Measurements from ENCODE around the gene SAP30L. TPM values are rescaled to one million over a fixed set of nuclear protein-coding genes. Genes with fewer than 3 reads are reported as not detected.

The SAP30L gene
- total RNA-seq, 2 donors from 2014 or later, result 25.0 to 37.9 TPM

DNA sequence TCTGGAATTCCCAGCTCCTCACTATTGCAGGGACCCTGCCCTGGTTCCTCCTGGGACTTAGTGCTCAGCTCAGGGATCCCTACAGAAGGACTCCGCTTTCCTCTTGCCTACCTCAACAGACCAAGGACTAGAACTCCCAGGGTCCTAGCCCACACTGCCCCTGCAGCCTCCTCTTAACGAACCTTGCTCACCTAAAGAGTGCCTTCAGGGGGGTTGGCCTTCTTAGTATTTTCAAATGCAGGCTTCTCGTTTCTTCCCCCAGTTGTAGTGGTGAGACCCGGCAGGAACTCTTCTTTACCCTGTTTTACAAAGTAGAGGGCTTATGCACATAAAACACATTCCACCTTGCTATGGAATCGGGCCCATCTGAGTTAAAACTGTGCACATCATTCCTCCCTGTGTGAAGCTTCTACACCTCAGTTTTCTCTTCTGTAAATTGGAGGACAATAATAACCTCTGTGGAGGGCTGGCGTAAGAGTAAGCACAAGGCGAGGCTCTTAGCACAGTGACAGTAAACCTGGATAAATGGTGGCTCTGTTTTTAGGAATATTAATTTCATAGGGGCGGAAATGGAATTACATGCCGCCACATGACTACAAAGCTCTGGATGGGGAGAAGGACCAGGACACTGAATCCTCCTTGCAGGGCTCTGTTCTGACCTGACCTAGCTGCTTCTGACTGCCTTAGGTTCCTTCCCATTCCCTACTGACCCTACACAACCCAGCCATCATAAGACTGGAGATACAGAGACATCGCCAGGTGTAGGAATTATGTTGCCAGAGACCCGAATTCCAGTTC is 36.0 kb downstream of the SAP30L start:
- H3K9me3 ChIP-seq (ENCODE audit: control insufficient read depth, low read length, poor library complexity, severe bottlenecking), result no peaks in the 10 kb centered on the region
- H3K27me3 Mint-ChIP-seq, result peaks cover 89% of the 10 kb centered on the region
- no peak overlapping the region for H3K4me3 Mint-ChIP-seq
- no peak for DNase-seq
- H3K27ac Mint-ChIP-seq, result no peak overlapping the region
- no peak for ATAC-seq
- H3K4me1 Mint-ChIP-seq, result peaks cover 25% of the 10 kb centered on the region
- peaks cover 14% of the 10 kb centered on the region for H3K36me3 Mint-ChIP-seq (ENCODE audit: low read depth)

DNA sequence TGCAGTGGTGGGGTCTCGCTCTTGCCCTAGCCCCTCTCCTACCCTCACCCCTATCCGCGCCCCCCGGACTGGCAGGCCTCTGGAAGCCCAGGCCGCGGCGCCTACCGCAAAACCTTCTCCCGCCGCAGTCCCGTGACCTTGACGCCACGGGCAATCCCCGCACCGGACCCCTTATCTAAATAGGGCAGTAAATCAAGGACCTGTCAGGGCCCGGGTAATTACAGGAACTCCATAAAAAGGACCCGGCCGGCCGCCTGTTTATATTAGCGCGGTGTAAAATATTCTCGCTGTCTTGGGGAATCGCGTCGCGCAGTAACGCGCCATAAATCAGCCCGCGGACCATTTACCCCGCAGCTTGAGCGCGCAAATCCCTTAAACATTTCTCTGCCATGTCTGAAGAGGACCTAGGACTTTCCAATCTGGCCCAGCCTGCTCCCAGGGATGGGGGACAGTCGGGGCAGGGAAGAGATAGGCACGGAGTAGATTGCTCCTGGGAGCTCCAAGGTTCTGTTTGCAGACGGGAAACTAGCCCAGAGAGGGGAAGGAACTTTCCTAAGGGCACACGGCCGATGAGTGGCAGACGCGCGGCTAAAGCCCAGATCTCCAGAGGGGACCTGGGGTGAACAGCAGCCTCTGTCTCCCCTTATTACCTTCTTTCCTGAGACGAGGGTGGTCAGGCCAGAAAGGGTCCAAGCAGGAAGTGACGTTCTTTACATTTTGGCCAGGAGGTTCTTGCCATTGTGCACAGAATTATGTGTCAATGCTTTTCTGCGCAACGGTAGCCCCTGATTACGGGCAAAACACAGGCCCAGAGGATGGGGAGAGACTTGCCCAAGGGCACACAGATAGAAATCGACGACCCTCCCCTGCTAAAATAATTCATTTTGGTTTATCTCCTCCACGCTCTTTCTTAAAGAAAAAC is 37.0 kb downstream of the SAP30L start:
- DNase-seq, result no peak
- Mint-ChIP-seq H3K4me3 (peak overlapping the region; percentile 15), H3K27ac (peak overlapping the region; percentile 62)

DNA sequence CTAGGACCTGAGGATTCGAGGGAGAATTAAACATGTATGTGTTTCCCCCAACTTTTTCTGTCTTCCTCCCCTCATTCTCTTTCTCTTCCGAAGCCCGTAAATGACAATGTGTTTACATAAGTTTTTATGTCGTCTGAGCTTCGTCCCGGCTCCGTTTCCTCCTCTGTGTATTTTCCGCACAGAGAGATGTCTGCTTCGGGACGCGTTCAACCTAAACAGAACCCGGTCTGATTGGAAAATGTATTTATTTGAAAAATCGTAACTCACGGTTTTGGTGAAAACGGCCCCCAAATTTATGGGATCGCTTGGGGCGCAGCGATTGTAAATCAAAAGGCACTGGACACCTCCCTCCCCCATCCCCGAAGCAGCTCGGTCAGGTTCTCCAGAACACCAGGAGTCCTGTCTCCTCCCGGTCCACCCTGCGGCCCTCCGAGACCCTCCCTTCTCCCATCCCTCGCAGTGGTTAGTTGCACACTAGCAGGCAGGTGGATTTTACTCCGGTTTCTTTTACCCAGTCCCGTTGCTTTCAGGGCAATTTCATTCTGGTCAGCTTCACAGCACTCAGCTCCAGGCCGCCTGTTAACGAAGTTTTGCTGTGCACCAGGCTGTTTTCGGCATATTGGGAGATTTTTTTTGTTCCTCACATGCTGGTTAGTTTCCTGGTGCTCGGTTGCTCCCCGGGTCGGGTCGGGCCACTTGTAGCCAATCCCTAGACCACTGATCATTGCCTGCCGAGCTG is 38.0 kb downstream of the SAP30L start:
- no peaks in the 10 kb centered on the region for H3K9me3 ChIP-seq (ENCODE audit: control insufficient read depth, low read length, poor library complexity, severe bottlenecking)
- DNase-seq, result no peak
- ATAC-seq, result no peak
- H3K36me3 Mint-ChIP-seq (ENCODE audit: low read depth), result peaks cover 10% of the 10 kb centered on the region
- H3K27me3 Mint-ChIP-seq, result peaks cover 91% of the 10 kb centered on the region
- H3K4me3 Mint-ChIP-seq, result peak overlapping the region; percentile 25
- H3K4me1 Mint-ChIP-seq, result peaks cover 20% of the 10 kb centered on the region
- H3K27ac Mint-ChIP-seq, result peak overlapping the region; percentile 67

More for the DNA sequence above, 37.0 kb downstream of the SAP30L start:
- H3K4me1 Mint-ChIP-seq, result peaks cover 20% of the 10 kb centered on the region
- peaks cover 10% of the 10 kb centered on the region for H3K36me3 Mint-ChIP-seq (ENCODE audit: low read depth)
- peaks cover 91% of the 10 kb centered on the region for H3K27me3 Mint-ChIP-seq
- ATAC-seq, result no peak
- no peaks in the 10 kb centered on the region for H3K9me3 ChIP-seq (ENCODE audit: control insufficient read depth, low read length, poor library complexity, severe bottlenecking)

DNA sequence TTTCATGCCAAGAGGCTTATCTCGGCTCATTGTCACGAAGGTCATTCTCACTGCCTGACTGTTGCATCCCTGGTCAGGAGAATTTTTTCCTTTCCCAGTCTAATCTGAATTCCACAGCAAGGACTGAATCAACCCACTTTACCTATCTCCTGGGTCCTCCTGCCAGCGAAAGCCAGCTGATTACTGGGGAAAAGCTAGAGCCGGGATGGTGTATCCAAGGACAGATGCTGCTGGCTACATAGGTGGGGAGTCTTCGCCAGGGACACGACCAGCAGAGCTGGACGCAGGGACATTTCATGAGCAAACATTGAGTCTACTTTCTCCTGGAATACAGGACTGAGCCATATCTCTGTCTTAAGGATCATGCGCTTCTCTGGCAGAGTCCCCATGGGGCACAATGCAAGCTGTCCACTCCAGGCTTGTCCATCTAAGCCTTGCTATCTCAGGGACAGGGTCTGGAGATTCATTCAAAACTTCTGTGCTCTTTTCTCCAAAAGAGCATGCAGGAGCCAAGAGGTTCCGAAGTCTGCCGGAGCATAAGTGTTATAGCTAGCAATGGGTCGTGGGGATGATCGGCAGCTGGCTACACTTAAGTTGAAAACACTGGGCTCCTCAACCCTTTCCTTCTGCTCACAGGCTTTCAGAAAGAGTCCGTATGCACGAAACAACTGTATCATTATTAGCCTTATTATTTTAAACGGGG is 38.7 kb downstream of the SAP30L start:
- Mint-ChIP-seq H3K27ac (peak overlapping the region; percentile 67), H3K27me3 (peaks cover 90% of the 10 kb centered on the region), H3K4me3 (no peak overlapping the region), H3K4me1 (peaks cover 18% of the 10 kb centered on the region), H3K36me3 (ENCODE audit: low read depth) (peaks cover 9% of the 10 kb centered on the region)
- no peaks in the 10 kb centered on the region for H3K9me3 ChIP-seq (ENCODE audit: control insufficient read depth, low read length, poor library complexity, severe bottlenecking)
- ATAC-seq (no peak), DNase-seq (no peak)

DNA sequence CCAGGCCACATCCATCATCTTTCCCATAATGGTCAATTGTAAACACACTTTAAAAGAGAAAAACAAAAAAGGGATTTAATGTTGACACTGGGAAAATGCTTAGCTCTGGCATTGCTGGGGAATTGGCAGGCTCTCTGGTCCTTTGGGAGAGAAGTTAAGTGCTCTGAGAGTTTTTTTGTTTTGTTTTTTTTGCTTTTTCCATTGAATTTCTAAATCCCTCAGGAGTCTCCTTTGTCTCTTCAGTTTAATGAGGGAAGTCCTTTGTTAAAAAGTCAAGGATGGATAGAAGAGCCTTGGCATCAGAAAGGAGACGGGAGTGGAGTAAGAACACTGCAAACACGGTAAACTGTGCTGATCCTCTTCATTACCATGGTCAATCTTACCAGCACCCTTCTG is 39.3 kb downstream of the SAP30L start:
- H3K27ac Mint-ChIP-seq, result no peak overlapping the region
- ATAC-seq (no peak), DNase-seq (no peak)
- H3K27me3 Mint-ChIP-seq, result peaks cover 90% of the 10 kb centered on the region
- peaks cover 7% of the 10 kb centered on the region for H3K36me3 Mint-ChIP-seq (ENCODE audit: low read depth)
- H3K9me3 ChIP-seq (ENCODE audit: control insufficient read depth, low read length, poor library complexity, severe bottlenecking), result no peaks in the 10 kb centered on the region
- H3K4me3 Mint-ChIP-seq, result no peak overlapping the region
- peaks cover 15% of the 10 kb centered on the region for H3K4me1 Mint-ChIP-seq

DNA sequence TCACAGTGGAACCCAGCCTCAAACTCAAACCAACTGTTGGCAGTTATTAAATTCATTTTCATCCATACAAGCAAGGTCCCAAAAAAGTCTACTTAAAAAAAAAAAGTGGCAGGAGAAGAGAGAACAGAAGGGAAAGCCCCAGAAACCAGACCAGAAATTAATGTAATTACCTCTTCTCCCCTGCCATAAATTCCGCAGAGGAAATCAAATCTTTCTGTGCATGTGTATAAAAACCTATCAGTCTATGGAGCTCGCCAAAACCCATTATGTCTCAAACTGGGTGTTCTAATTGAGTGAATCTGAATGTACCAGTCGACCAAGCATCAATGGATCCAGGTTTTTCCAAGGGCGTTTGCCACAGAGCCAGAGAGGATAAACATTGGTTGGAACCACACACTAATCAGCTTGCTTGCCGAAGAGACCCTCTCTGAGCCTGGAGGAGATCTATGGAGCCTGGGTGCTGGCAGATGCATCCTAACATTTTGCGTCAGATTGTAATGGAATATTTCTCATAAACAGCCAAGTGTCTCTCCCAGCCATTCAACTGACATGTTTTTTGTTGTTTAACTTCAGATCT is 40.1 kb downstream of the SAP30L start:
- H3K27me3 Mint-ChIP-seq, result peaks cover 87% of the 10 kb centered on the region

DNA sequence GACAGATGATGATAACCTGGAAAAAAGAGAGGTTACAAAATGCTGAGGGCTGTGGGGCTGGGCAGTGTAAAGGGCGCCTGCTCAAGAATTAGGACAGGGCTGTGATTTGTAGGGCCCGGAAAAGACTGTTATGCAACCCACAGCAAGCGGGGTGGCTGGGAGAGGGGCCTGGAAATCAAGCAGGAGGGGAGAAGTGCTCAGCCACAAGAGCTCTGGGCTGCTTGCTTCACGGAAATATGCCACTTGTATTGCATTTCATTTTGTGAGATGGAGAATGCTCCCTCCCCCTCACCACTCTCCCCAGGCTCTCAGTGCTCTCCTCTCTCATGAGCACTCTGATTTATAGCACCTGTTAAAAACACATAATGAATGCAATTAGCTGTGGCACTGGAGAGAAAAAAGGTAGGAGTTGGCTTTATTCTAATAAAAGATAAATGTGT is 40.6 kb downstream of the SAP30L start:
- Mint-ChIP-seq H3K4me1 (peaks cover 10% of the 10 kb centered on the region), H3K27me3 (peaks cover 87% of the 10 kb centered on the region), H3K4me3 (no peak overlapping the region), H3K36me3 (ENCODE audit: low read depth) (peaks cover 4% of the 10 kb centered on the region), H3K27ac (no peak overlapping the region)
- no peak for DNase-seq
- H3K9me3 ChIP-seq (ENCODE audit: control insufficient read depth, low read length, poor library complexity, severe bottlenecking), result no peaks in the 10 kb centered on the region
- ATAC-seq, result no peak

More for the DNA sequence above, 40.1 kb downstream of the SAP30L start:
- DNase-seq (no peak), ATAC-seq (no peak)
- no peaks in the 10 kb centered on the region for H3K9me3 ChIP-seq (ENCODE audit: control insufficient read depth, low read length, poor library complexity, severe bottlenecking)
- Mint-ChIP-seq H3K27ac (no peak overlapping the region), H3K36me3 (ENCODE audit: low read depth) (peaks cover 4% of the 10 kb centered on the region), H3K4me3 (no peak overlapping the region), H3K4me1 (peaks cover 10% of the 10 kb centered on the region)

DNA sequence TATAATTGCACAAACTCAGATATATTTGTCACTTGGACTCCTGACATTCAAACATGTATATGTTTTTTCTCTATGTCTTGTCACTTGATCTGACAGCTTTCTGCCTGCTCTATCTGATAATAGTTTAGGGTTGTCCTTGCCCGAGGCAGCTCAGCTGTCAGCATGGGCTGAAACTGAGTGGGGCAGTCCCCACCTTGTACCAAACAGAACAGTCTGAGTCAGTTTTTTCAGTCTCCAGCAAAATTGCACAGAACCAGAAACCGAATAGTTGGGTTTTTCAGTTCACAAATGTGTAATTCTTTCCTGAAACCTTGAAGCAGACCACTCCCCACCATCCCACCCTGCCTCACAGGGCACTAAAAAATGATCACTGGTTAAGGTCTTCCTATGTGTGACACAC is 41.7 kb downstream of the SAP30L start:
- Mint-ChIP-seq H3K36me3 (ENCODE audit: low read depth) (peaks cover 4% of the 10 kb centered on the region), H3K27me3 (peaks cover 85% of the 10 kb centered on the region), H3K4me1 (peaks cover 10% of the 10 kb centered on the region), H3K27ac (no peak overlapping the region), H3K4me3 (no peak overlapping the region)
- no peak for ATAC-seq
- DNase-seq, result no peak
- H3K9me3 ChIP-seq (ENCODE audit: control insufficient read depth, low read length, poor library complexity, severe bottlenecking), result no peaks in the 10 kb centered on the region

DNA sequence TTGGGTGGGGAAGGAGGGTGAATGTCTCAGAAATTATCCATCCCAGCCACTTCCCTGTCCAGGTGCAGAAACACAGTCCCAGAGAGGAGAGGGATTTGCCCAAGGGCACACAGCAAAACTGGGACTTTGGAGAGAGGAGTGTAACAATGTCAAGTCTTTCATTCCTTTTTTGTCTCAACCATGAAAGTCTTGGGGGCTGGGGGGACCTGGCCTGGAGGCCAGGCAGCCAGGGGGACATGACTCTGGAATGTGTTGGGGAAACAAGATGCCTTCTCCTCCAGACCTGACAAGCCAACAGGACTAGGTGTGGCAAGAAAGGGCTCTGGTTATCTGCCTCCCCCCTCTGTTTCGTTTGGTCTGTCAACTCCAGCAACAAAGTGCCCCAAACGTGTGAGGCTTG is 46.1 kb downstream of the SAP30L start:
- Mint-ChIP-seq H3K27me3 (peaks cover 66% of the 10 kb centered on the region), H3K36me3 (ENCODE audit: low read depth) (no peaks in the 10 kb centered on the region), H3K4me3 (no peak overlapping the region), H3K4me1 (no peaks in the 10 kb centered on the region), H3K27ac (no peak overlapping the region)
- no peaks in the 10 kb centered on the region for H3K9me3 ChIP-seq (ENCODE audit: control insufficient read depth, low read length, poor library complexity, severe bottlenecking)
- ATAC-seq (no peak), DNase-seq (no peak)

DNA sequence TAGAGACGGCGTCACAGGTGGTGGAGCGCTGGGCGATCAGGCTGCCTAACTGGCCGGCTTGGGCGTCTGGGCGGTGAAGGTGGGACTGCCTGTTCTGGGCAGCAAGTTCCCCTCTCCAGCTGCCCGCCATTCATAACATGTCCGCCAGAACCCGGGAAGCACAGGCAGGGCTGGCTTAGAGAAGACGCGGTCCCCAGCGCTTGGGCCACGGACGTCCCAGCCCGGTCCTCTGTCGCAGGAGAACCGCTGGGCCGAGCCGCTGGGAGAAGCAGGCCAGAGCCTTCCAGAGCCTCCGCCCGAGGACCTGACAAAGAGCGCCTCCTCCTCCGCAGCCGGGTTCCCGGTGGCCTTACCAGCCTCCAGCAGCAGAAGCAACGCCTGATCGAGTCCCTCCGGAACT is 47.5 kb downstream of the SAP30L start:
- H3K36me3 Mint-ChIP-seq (ENCODE audit: low read depth), result no peaks in the 10 kb centered on the region
- no peak overlapping the region for H3K4me3 Mint-ChIP-seq
- DNase-seq, result no peak
- no peak overlapping the region for H3K27ac Mint-ChIP-seq
- no peaks in the 10 kb centered on the region for H3K4me1 Mint-ChIP-seq
- no peak for ATAC-seq
- no peaks in the 10 kb centered on the region for H3K9me3 ChIP-seq (ENCODE audit: control insufficient read depth, low read length, poor library complexity, severe bottlenecking)
- peaks cover 64% of the 10 kb centered on the region for H3K27me3 Mint-ChIP-seq

DNA sequence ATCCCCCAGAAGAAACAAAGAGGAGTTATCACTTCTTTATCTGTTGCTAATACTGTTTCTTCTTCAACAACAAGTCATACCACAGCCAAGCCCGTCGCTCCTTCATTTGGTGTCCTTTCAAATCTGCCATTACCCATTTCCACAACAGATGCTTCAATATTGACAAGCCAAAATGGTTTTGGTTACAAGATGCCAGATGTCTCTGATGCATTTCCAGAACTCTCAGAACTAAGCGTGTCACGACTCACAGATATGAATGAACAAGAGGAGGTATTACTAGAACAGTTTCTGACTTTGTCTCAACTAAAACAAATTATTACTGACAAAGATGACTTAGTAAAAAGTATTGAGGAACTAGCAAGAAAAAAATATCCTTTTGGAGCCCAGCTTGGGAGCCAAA is 48.2 kb downstream of the SAP30L start:
- H3K27ac Mint-ChIP-seq, result no peak overlapping the region
- no peak overlapping the region for H3K4me3 Mint-ChIP-seq
- H3K36me3 Mint-ChIP-seq (ENCODE audit: low read depth), result no peaks in the 10 kb centered on the region
- H3K4me1 Mint-ChIP-seq, result no peaks in the 10 kb centered on the region
- H3K27me3 Mint-ChIP-seq, result peaks cover 66% of the 10 kb centered on the region
- no peaks in the 10 kb centered on the region for H3K9me3 ChIP-seq (ENCODE audit: control insufficient read depth, low read length, poor library complexity, severe bottlenecking)
- DNase-seq (no peak), ATAC-seq (no peak)

DNA sequence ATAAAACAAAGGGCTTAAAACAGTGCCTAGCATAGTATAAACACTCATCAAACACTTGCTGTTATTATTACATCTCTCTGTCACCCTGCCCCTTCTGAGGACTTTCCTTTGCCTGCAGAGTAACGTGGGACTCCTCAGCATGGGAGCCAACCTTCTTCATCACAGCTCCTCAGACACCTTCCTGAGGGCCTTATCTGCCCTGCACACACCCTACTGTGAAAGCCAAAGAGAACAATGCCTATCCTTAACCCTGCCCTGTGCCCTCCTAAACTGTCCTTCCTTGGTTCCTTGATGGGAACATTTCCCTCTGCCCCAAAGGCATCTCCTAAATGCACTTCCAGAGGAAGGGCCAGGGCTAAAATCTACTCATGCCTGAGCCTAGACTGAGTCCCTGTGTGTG is 52.8 kb downstream of the SAP30L start:
- Mint-ChIP-seq H3K4me3 (no peak overlapping the region), H3K27ac (no peak overlapping the region), H3K4me1 (peaks cover 1% of the 10 kb centered on the region), H3K36me3 (ENCODE audit: low read depth) (no peaks in the 10 kb centered on the region), H3K27me3 (peaks cover 50% of the 10 kb centered on the region)
- no peak for DNase-seq
- no peaks in the 10 kb centered on the region for H3K9me3 ChIP-seq (ENCODE audit: control insufficient read depth, low read length, poor library complexity, severe bottlenecking)
- no peak for ATAC-seq

Data from T-helper 17 cell (primary cell).